Medulla oblongata (tissue), 1 donor: ENCODE results near the gene HAPSTR1.
A peak's percentile ranks its signal among the peaks of the same experiment; 100 is the strongest.
"Not testable (repeated sequence)": the region's sequence is repeated elsewhere in the genome, so short reads cannot be mapped to it uniquely, and the experiment has no call there.

ENCODE experiments used
- DNase-seq: peaks from one replicate; pipeline ENCODE4 v3.0.0-alpha.2; 2015; ENCODE audit errors: extremely low spot score

Gene HAPSTR1

DNA sequence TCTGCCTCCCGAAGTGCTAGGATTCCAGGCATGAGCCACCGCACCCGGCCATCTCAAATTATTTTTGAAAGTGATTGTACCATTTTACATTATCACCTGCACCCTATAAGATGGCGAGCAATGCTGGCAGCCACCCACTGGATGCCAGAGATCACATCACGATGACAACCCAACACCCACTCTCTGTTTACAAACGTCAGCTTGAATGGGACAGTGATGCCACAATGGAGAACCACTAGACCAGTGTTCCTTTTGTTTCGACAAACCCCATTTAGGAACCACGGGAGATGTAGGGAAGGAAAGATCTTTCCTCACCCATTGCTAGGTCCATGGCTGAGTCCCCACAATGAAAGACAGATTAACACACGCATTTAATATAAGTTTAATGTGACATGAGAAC is 20.1 kb upstream of the HAPSTR1 start:
- DNase-seq, result no peak

DNA sequence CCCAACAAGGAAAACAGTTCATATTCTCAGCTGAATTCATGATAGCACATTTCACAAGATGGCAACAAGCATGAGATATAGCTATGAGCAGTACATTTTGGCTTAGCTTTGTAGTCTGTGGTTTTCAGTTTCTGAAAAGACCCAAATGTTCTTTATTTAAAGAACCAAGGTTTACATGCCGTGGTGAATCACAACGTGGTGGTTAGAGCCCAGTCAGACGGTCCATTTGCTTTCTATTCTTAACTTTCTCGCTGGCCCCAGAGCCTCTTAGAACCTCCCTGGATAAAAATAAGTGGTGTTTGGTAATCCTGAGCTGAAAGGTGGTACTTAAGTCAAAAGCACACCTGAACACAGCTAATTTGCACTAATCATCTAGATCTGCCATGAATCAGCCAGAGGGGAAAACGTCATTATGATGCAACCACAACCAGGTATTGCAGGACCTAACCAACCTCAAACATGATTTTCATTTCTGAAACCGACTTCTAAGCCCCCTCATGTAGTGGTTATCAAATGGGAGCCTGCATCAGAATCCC is 18.6 kb upstream of the HAPSTR1 start:
- DNase-seq, result no peak

DNA sequence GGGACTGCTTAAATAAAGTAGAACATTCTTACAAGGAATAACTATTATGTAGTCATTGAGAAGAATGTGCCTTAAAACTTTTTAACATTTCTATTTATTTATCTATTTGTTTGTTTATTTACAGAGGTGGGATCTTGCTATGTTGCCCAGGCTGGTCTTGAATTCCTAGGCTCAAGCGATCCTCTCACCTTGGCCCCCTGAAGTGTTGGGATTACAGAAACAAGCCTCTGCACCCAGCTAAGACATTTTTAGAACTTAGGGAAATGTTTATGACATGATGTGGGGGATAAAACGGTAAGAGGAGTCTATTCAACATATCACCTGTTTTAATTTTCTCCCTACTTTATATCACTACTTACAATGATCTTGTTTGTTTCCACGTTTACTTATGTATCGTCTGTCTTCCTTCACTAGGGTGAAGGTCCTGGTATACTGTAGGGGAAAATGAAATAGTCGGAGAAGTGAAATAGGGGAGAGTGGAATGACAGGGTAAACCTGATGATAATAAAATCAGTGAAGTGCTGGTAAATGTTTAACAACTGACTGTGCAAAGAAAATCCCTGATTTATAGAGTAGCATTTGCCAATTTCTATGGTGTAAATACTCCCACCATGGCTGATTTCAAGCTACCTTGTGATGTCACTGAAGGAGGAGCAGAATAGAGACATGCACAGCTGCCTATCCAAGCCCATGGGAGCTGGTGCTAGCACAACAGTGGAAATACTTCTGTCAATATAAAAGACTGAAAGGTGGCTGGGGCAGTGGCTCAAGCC is 16.0 kb upstream of the HAPSTR1 start:
- no peak for DNase-seq

DNA sequence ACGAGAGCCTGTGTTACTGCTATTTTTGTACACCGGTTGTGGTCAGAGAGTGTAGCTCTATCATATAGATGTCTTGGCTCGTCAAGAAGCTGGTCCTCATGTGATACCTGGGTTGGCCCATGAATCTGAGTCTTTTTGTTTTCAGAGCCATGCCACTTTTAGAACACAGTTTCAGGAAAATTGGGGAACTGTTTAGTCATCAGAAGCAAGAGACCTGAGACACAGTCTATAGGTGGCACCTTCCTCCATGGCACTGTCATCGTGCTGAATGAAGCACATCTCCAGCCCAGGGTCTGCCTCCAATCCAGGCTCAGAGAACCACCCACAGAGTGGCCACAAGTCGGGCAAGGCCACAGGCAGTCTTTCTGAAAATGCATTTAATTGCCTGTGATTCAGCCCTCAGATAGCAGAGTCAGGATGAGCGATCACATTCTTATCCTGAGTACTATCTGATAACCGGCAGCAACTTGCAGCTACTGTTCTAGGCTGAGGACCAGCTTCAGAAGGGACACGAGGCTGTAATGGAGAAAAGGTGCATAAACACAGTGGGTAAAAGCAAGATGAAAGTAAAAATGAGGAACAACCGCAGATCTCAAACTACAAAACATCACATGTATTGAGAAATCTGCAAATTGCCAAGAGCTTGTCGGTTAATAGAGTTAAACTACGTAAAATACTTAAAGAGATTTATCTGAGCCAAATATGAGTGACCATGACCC is 14.2 kb upstream of the HAPSTR1 start:
- DNase-seq, result no peak

DNA sequence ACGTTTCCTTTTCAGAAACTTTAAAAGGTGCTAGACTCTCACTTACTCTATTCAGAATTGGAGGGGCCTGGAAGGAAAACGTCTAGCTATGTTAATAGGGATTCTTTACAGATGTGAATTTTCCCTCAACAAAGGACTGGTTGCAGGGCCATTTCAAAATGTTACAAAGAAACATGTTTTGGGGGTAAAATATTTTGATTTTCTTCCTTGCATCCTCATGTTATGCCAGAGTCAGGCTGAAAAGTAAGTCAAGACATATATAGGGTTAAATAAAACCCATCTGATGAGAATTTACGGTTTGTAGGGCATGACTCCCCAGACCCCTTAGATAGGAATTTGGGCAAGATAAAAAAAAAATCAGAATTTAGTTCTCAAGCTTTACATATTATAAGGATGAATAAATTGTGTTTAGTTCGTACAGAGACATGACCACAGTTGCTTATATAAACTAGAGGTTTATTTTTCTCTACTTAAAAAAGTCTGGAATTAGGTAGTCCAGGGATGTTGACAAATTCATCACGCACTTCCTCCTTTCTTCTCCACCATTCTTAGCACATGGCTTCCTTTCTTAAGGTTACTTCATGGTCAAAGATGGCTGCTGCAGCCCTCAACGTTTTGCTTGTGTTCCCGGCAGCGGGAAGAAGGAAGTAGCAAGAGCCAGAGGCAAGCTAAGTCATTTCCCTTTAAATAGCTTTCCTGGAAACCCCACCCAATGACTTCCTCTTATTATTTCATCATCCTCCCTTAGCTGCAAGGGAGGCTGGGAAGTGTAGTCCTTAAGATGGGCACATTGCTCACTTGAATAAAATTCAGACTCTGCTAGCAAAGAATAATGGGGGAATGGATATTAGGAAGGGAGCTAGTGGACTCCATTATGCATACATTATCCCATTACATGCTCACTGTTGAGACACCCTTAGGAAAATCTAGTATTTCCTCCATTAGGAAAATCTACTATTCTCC is 12.7 kb upstream of the HAPSTR1 start:
- peak; percentile 70 for DNase-seq

DNA sequence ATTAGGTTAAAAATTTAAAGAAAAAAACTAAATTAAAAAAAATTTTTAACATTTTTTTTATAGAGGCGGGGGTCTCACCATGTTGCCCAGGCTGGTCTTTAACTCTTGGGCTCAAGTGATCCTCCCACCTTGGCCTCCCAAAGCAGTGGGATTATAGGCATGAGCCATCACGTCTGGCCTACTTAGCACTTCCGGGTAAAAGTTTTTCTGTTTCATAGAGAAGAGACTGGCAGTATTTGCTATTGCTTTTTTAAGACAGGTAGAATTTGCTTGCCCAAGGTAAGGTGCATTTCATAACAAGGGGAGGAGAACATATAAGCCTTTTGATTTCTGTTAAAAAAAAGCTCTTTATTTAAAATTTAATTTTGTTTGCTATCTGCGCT is 12.0 kb upstream of the HAPSTR1 start:
- no peak for DNase-seq

DNA sequence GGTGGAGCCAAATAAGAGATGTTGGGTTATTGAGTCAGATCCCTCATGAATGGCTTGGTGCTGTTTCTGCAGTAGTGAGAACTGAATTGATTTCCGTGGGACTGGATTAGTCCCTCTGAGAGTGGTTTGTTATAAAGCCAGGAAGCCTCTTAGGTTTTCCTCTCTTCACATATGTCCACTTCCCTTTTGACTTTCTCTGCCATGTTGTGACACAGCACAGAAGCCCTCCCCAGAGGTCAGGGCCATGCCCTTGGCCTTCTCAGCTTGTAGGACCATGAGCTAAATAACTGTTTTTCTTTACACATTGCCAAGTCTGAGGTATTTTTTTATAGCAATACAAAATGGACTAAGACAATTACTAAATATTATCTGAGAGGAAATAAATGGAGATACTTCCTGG is 10.3 kb upstream of the HAPSTR1 start:
- DNase-seq, result no peak

DNA sequence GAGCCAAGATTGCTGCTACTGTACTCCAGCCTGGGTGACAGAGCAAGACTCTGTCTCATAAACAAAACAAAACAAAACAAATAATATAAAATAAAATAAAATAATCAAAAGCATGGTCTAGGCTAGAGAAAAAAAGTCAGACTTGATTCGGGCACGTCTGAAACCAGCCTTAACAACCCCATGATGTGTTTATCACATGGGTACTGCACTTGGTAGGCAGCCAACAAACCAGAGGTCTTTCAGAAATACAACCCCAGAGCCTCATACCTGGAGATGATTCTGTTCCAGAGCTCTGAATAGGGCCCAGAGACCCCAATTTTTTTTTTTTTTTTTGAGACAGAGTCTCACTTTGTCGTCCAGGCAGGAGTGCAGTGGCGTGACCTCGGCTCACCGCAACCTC is 9.6 kb upstream of the HAPSTR1 start:
- DNase-seq, result no peak

DNA sequence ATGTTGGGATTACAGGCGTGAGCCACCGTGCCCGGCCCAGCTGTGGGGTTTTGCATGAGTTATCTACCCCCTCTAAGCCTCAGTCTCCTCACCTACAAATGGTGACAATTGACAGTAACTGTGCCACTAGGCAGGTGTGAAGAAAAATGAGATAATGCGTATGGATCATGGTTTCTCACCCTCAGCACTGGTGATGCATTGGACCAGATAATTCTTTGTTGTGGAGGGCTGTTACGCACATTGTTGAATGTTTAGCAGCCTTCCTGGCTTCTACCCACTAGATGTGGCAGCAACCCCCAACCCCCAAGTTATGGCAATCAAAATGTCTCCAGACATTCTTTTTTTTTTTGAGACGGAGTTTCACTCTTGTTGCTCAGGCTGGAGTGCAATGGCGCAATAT is 9.0 kb upstream of the HAPSTR1 start:
- no peak for DNase-seq

DNA sequence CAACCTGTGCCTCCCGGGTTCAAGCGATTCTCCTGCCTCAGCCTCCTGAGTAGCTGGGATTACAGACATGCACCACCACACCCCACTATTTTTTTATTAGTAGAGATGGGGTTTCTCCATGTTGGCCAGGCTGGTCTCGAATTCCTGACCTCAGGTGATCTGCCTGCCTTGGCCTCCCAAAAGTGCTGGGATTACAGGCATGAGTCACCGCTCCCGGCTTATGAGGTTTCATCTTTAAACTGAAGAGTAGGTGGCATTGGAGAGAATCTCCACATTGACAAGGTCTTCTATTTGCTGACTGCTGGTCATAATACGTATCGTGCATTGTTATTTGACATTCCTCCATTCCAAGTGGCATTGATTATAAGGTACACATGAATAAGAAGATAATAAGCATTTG is 3.7 kb upstream of the HAPSTR1 start:
- DNase-seq, result not testable (repeated sequence)

DNA sequence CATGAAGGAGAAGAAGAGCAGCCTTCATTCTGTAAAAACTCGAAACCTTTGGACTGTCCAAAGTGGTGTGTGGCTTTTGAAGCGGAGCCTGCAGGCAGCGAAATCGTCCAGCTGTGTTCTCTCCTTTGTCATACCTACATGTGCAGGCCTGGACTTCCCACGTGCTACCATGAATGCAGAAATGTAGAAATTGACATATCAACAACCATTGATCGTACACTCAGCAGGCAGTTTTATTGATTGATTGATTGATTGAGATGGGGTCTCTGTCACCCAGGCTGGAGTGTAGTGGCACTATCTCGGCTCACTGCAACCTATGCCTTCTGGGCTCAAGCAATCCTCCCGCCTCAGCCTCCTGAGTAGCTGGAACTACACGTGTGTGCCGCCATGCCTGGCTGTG is 2.6 kb upstream of the HAPSTR1 start:
- no peak for DNase-seq

DNA sequence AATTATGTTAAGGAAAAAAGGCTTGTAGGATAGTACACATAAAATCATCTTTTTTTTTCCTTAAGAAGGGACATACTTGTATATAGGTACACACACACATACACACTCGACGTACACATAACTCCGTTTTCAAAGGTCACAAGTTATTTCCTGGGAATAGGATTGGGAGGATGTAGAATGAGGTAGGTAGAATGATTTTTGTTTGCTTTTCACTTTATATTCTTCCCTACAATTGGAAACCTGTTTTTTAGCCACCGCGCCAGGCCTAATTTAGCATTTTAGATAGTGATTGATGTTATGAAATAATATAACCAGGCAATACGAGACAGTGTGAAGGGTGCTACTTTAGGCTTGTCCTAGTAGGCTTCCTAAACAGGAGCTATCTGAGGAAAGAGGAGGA is 1.8 kb upstream of the HAPSTR1 start:
- no peak for DNase-seq

DNA sequence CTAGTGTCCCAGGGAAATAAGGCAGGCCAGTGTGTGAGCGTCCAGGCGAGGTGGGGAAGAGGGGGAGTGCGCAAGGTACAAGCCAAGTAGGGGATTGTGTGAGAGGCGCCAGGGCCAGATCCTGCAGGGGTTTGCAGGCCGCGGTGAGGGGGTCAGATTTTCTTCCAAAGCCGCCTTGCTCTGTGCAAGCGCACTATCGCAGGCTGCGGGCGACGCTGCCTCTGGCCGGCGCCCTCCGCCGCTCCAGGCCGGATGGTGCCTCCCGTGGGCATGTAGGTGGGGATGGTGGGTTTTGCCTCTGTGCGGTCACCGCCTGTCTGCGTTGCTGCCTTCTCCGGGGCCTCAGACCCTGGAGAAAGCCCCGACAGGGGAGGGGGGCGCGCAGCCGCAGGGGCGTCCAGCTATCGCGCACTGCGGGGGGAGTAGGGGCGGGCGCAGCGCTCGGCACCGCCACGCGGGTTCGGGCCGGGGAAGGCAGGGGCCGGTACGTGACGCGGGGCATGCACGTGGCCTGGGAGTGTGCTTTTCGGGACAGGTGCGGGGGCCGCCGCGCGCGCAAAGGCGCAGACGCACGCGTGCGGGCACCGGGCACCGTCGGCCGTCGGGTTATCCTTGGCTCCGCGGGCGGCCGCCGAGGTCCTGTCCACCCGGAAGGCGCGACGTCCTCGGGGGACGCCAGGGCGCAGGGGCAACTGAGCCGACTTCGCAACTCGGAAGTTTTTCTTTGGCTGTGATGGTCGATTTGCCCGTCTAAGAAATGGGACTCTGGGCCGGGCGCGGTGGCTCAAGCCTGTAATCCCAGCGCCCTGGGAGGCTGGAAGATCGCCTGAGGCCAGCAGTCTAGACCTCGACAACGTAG is 1.1 kb upstream of the HAPSTR1 start:
- no peak for DNase-seq

DNA sequence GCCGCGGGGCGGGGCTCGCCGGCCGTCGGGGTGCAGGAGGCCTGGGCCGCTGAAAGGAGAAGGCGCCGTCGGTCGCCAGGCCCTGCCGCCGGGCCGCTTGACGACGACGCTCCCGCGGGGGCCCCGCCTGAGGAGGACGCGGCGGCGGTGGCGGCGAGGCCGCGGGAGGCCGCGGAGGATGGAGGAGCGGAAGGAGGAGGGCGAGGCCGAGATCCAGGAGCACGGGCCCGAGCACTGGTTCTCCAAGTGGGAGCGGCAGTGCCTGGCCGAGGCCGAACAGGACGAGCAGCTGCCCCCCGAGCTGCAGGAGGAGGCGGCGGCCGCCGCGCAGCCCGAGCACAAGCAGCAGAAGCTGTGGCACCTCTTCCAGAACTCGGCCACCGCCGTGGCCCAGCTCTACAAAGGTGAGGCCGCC is 430 bp downstream of the HAPSTR1 start:
- DNase-seq, result no peak

DNA sequence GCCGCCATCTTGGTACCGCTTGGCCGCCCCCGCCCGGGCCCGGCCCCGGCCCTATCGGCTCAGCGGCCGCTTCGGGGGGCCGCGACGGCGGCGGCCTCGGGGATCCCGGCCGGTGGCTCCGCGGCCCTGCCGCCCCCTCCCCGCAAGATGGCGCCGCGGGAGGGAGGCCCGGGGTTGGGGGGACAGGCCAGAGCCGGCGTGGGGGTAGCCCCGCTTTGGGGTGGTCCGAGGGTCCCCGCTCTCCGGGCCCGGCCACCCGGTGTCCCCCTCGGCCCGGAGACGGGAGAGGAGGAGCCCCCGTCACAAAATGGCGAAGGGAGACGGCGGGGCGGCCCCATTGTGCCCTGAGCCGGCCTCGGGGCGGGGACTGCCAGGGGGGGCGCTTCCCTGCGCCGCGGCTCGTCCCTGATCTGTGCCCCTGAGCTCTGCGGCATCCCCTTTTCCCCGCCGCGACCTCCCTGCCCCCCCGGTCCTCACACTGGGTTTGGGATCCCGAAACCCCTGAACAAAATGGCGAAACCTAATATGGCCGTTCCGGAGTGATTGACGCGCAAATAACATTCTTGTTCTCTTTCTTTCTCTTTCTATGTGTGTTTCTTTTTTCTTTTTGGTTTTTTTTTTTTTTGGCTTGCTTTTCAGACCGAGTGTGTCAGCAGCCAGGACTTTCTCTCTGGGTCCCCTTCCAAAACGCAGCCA is 986 bp downstream of the HAPSTR1 start:
- peak; percentile 31 for DNase-seq

DNA sequence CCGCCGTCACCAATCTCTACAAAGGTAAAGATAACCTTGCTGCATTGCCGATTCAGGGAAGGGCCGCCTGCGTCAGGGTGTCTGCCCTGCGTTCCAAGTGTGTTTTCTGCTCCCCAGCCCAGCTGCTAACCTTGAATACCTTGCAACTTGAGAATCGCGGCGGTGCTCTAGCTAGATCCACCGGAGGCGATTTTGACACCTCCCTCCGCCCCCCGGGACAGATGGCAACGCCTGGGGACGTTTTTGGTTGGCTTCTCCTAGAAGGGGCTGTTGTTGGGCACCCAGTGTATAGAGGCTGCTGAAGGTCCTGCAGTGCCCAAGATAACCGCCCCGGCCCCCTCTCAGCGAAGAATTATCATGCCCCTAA is 1.5 kb downstream of the HAPSTR1 start:
- DNase-seq, result no peak

DNA sequence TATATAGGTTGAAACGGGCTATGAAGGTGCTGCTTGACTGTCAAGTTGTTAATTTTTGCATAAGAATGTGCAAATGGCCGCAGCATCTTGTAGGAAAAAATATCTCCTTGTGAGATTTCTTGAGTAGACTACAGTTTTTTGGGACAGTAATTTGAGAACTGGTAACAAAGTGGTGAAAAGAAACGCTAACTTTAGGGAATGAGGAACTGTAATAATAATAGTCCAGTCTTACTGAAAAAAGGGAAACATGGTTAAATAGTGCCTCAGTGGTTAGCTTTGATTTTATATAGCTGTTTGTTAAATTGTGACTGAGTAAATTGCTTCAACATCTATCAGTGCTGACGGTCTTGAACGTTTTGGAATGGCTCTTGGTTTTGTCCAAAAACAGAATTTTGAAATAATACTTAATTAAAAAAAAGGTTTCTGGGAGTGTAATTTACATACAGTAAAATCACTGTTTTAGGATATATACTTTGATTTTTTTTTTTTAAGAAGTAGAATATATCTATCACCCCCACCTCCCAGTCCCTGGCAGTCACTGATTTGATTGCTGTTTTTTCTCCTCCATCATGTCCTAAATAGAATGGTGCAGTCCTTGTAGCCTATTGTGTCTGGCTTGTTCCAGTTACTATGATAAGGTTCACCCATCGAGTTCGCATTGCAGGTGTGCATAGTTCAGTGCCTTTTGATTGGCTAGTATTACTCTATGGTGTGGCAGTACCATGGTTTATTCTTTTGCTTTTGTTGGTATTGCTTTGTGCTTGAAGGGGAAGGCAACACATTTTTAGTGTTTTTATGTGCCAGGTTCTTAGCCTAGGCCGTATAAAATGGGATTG is 2.8 kb downstream of the HAPSTR1 start:
- no peak for DNase-seq

DNA sequence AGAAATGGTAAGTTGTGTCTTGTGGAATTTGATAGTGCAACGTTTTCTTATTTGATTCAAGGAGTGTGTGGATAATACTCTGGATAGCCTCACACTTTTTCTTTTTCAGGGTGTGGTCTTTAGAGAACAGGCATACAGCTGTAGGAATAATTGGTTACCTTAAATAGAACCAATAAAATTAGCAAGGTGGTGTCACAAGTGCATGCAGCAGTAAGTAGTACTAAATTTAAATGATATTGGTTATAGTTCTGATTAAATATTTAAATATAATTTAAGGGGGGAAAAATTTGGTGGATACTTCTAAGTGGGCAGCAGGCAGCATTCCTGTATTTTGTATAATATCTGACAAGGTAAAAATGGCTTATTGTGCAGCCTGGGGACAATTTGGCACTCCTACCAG is 3.7 kb downstream of the HAPSTR1 start:
- no peak for DNase-seq

DNA sequence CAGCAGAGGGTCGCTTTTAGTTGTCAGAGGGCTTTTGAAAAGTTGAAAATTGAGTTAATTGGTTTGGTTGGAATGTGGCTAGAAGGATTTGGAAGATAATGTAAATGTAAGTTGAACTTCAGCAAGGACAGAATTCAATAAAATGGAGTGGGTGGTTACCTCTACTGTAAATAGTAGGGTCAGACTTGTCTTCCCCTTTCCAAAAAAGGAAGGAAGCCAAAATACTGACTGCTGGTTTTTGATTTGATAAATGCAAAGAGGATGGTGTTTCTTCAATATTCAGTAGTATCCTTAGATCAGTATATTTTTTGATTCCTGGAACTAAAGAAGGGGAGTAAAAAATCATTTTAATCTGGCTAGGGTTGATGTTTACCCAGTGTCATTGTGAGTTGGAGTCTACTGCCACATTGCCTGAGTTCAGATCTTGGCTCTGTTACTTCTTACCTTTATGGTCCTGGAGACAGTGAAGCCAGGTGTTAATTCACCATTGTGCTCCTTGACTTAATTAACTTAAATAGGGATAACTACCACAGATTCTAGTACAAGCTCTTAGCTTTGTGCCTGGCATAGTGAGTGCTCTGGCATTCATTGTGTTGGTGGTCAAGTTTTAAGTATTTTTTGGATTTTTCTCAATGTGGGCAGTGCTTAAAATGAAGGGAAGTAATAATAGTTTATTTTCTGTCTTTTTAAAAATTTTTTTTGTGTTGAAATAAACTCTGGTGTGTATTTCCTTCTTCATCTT is 4.4 kb downstream of the HAPSTR1 start:
- no peak for DNase-seq
